AG09309 (cell line): ENCODE measurements around the gene MSH5.
A peak's percentile ranks its signal among the peaks of the same experiment; 100 is the strongest.
"Not testable (repeated sequence)": the region's sequence is repeated elsewhere in the genome, so short reads cannot be mapped to it uniquely, and the experiment has no call there.

ENCODE experiments used
- DNase-seq: peaks from one replicate; pipeline ENCODE4 v3.0.0-alpha.2; 2010; ENCODE audit warnings: low read depth
- H3K4me3 ChIP-seq: 2 replicates; pipeline ENCODE4 v1.5.1; 2011; ENCODE audit warnings: mild to moderate bottlenecking, low read depth, low read length, moderate library complexity; ENCODE audit not compliant: control insufficient read depth
- TF ChIP-seq, protein P1 (sequence below): IDR thresholded peaks from 2 replicates; pipeline ENCODE4 v1.5.1; 2011; ENCODE audit warnings: mild to moderate bottlenecking, low read depth, low read length, inconsistent platforms; ENCODE audit not compliant: insufficient read depth, control insufficient read depth; ENCODE audit errors: missing control alignments

The MSH5 gene

GRCh38 chr6:31782126-31782855 lies 42.5 kb downstream of the MSH5 start:
- TF ChIP-seq, protein P1, sequence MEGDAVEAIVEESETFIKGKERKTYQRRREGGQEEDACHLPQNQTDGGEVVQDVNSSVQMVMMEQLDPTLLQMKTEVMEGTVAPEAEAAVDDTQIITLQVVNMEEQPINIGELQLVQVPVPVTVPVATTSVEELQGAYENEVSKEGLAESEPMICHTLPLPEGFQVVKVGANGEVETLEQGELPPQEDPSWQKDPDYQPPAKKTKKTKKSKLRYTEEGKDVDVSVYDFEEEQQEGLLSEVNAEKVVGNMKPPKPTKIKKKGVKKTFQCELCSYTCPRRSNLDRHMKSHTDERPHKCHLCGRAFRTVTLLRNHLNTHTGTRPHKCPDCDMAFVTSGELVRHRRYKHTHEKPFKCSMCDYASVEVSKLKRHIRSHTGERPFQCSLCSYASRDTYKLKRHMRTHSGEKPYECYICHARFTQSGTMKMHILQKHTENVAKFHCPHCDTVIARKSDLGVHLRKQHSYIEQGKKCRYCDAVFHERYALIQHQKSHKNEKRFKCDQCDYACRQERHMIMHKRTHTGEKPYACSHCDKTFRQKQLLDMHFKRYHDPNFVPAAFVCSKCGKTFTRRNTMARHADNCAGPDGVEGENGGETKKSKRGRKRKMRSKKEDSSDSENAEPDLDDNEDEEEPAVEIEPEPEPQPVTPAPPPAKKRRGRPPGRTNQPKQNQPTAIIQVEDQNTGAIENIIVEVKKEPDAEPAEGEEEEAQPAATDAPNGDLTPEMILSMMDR: no peak
- no peak for DNase-seq
- H3K4me3 ChIP-seq: no peak overlapping the region

DNA sequence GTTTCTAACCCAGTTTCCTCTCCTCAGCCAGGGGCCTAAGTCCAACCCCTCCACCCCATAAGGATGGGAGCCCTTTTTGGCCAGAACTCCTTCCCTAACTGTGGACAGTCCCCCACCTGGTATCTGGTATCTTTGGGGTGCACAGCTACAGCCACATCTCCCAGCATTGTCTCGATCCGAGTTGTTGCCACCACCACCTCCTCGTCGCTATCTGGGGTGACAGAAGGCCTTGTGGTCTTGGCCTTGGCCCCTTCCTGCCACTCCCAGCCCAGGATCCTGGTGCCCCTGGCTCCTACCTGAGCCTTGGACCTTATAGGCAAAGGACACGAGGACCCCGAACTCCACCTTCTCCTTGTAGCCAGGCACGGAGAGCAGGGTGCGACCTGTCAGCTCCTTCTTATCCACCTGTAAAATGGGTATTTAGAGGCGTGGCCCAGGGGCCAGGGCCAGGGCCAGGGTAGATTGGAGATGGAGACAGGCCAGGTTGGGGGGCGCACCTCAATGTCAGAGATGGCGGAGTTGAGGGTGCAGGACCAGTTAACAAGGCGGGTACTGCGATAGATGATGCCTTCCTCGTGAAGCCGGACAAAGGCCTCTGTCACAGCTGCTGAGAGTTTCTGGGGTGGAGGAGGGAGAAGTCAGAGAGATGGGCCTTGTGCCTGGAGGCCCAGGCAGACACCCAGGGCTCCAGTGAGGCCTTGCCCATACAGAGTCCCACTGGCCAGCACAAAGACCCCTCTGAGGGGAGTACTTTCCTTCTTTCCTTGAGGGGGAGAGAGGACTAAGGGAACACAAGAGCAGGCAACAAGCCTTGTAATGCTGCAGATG lies 44.5 kb downstream of the MSH5 start:
- no peak for DNase-seq
- H3K4me3 ChIP-seq: no peak overlapping the region
- TF ChIP-seq, protein P1: no peak

DNA sequence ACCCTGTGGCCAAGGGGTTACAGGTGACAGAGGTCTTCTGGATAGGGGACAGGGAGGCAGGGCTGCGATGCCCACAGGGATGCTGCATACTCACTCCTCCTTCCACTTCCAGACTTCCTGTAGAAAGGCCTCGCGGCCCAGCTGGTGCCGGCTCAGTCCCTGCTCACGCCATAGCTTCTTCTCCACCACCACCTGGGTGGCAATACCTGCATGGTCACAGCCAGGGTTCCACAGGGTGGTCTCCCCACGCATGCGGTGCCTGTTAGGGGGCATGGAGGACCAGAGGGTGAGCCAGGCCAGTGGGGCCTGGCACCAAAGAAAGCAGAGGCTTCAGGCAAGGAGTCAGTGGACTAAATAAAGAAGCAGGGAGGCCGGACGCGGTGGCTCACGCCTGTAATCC lies 45.7 kb downstream of the MSH5 start:
- no peak overlapping the region for H3K4me3 ChIP-seq
- DNase-seq: no peak
- TF ChIP-seq, protein P1: no peak

- no peak for DNase-seq
- TF ChIP-seq, protein P1: peak; percentile 73
- no peak overlapping the region for H3K4me3 ChIP-seq
These were observed 51.7 kb downstream of the MSH5 start for GRCh38 chr6:31791324-31792089.

DNA sequence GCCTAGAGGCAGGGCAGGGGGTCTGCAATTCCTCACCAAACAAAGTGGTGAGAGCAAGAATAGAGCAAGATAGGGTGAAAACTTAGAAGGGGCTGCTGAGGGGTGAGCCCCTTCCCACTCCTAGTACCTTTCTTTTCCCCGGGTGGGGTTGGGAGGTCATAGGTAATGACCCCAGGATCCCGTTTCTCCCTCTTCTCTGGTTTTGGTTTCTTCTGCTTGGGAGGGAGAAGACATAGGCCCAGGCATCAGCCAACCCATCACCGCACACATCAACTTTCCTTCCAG lies 52.2 kb downstream of the MSH5 start:
- no peak for DNase-seq
- TF ChIP-seq, protein P1: no peak
- no peak overlapping the region for H3K4me3 ChIP-seq

GRCh38 chr6:31792761-31793171 lies 53.0 kb downstream of the MSH5 start:
- DNase-seq: no peak
- TF ChIP-seq, protein P1: no peak
- no peak overlapping the region for H3K4me3 ChIP-seq

DNA sequence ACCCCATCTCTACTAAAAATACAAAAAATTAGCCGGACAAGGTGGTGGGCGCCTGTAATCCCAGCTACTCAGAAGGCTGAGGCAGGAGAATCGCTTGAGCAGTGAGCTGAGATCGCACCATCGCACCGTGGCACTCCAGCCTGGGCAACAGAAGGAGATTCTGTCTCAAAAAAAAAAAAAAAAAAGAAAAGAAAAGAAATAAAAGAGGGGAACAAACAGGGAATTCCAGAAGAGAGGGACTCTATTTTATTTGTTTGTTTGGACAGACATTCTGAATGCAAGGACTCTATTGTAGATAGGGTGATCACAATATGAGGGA lies 54.1 kb downstream of the MSH5 start:
- not testable (repeated sequence) for DNase-seq
- peak overlapping the region; percentile 82 for H3K4me3 ChIP-seq
